D341Med (cell line): ENCODE data around the gene GIPC3.
"Not testable (repeated sequence)": the region's sequence is repeated elsewhere in the genome, so short reads cannot be mapped to it uniquely, and the experiment has no call there.

Experiments used
- DNase-seq: peaks from one replicate; pipeline ENCODE4 v3.0.0; 2012; ENCODE audit warnings: low spot score

GIPC3 gene

DNA sequence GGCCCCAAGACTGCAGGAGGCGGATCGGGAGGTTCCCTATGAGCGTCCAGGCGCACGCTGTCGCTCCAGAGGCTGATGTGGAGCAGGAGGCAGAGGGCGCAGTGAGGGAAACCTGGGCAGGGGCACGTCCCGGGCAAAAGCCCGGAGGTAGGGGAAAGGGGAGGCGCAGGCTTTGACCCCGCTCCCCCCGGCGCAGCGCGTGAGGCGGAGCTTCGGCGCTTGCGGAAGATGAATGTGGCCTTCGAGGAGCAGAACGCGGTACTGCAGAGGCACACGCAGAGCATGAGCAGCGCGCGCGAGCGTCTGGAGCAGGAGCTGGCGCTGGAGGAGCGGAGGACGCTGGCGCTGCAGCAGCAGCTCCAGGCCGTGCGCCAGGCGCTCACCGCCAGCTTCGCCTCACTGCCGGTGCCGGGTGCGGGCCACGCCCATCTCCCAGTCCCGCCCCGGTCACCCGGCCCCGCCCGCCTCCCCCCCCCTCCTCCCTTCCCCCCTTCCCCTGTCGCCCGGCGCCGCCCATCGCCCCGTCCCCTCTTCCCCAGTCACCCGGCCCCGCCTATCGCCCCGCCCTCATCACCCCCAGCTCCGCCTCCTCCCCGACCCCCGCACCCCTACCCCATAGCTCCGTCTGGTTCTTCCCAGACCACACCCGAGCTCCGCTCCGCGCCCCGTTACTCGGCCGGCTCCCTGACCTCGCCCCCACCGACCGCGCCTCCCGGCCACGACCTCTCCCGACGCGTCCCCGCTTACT, 8.4 kb upstream of the GIPC3 start:
- peak; percentile 74 for DNase-seq

DNA sequence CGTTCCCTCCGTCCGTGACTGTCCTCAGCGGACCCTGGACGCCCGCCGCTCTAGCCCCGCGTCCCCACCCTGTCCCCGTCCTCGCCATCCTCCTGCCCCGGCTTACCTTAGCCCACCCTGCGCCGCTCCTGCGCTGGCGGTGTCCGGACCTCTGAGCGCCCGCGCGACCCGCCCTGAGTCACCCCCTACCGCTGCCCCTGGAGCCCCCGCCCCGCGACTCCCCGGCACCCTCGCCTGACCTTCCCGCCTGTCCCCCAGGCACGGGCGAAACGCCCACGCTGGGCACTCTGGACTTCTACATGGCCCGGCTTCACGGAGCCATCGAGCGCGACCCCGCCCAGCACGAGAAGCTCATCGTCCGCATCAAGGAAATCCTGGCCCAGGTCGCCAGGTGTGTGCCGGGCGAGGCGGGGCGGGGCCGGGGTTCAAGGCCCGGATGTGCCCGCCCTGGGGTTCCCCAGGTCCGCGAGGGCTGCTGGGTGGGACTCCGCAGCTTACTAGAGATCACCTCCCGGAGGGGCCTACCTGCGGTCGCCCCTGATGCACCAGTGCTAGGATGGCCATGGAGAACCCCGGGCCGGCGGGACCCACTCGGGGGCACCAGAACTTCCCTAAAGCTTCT, 7.4 kb upstream of the GIPC3 start:
- DNase-seq = peak; percentile 25

DNA sequence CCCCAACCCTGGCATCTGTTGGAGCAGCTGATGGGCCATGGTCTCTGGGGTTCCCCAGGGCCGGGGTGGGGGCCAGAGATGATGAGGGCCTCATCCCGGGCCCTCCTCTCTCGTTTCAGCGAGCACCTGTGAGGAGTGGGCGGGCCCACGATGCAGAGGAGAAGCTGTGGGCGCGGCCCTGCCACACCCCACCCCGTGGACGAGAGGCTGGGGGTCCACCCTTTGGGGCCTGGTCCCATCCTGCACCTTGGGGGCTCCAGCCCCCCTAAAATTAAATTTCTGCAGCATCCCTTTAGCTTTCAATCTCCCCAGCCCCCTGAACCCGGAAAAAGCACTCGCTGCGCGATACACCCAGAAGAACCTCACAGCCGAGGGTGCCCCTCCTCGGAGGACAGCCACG, 6.9 kb upstream of the GIPC3 start:
- DNase-seq = no peak

DNA sequence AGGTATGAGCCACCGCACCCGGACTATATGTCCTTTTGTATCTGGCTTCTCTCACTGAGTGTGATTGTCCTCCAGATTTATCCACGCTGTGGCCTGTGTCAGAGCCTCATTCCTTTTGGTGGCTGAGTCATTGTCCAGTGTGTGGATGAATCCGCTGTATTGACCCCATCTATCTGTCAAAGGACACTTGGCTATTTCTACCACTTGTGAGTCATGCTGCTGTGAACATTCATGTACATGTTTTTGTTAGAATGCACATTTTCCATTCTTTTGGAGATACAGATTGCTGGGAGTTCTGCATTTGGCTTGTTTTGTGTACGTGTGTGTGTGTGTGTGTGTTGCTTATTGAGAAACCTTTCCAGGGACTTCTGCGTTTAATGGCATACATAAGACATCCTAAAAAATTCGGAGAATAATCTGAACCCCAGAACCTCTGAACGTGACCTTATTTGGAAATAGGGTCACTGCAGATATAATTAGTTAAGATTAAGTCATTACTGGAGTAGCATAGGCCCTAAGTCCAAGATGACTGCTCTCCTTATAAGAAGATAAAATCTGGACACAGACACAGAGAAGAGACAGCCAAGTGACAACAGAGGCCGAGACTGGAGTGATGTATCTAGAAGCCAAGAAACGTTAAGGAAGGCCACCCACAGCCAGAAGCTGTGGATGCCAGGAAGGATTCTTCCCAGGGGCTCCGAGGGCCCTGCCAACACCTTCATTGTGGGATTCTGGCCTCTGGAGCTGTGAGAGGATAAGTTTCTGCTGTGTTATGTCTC, 4.9 kb upstream of the GIPC3 start:
- no peak for DNase-seq

DNA sequence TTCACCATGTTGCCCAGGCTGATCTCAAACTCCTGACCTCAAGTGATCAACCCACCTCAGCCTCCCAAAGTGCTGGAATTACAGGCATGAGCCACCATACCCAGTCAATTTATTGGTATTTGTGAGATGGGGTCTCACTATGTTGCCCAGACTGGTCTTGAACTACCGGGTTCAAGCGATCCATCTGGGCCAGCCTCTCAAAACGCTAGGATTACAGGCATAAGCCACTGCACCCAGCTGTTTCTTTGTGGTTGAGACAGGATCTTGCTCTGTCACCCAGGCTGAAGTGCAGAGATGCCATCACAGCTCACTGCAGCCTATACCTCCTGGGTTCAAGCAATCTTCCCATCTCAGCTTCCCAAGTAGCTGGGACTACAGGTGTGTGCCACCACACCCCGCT, 3.5 kb upstream of the GIPC3 start:
- not testable (repeated sequence) for DNase-seq

DNA sequence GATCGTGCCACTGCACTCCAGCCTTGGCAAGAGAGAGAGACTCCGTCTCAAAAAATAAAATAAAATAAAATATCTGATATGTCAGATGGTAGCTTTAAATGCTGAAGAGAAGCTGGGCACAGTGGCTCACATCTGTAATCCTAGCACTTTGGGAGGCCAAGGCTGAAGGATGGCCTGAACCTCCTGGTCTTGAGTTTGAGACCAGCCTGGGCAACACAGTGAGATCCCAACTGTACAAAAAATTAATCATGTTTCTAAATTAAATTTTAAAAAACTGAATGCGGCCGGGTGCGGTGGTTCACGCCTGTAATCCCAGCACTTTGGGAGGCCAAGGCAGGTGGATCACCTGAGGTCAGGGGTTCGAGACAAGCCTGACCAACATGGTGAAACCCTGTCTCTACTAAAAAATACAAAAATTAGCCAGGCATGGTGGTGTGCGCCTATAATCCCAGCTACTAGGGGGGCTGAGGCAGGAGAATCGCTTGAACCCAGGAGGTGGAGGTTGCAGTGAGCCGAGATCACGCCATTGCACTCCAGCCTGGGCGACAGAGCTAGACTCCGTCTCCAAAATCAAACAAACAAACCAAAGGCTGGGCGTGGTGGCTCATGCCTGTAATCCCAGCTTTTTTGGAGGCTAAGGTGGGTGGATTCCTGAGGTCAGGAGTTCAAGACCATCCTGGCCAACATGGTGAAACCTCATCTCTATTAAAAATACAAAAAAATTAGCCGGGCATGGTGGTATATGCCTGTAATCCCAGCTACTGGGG, 1.1 kb upstream of the GIPC3 start:
- not testable (repeated sequence) for DNase-seq

DNA sequence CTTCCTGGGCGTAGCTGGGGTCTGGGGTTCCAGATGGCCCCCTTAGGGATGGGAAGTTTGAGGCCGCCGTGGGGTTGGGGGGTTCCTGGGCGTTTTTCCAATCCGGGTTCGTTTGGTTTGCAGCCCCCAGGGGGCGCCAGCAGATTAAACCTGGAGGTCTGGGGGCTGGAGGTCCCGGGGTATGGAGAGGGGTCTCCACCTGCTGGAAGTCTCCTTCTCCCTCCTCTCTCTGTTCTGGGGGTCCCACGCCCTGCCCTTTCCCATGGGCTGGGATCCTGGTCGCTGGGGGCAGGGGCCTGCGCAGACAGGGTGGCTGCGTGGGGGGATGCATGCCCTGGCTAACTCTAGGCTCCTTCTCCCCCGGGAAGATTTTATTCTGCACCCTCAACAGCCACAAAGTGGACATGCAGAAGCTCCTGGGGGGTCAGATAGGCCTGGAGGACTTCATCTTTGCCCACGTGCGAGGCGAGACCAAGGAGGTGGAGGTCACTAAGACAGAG, 899 bp downstream of the GIPC3 start:
- peak; percentile 82 for DNase-seq

DNA sequence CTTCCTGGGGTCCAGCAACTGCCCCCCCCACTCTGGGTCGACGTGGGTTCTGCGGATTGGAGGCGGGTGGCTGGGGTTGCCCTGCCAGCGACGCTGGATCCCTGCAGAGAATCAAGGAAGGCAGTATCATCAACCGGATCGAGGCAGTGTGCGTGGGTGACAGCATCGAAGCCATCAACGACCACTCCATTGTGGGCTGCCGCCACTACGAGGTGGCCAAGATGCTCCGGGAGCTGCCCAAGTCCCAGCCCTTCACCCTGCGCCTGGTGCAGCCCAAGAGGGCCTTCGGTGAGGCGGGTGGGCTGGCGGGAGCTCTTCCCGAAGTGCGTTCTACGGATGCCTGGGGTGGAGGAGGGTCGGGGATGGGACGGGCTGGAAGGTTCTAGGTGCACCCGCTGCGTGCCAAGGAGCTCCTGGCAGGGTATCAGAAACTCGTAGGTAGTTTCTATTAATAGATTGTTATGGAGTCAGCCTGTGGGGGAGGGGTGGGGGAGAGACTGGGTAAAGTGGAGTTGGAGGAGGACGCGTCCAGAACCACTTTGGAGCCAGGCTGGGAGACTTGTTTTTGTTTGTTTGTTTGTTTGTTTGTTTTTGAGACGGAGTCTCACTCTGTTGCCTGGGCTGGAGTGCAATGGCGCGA, 1.5 kb downstream of the GIPC3 start:
- peak; percentile 53 for DNase-seq

DNA sequence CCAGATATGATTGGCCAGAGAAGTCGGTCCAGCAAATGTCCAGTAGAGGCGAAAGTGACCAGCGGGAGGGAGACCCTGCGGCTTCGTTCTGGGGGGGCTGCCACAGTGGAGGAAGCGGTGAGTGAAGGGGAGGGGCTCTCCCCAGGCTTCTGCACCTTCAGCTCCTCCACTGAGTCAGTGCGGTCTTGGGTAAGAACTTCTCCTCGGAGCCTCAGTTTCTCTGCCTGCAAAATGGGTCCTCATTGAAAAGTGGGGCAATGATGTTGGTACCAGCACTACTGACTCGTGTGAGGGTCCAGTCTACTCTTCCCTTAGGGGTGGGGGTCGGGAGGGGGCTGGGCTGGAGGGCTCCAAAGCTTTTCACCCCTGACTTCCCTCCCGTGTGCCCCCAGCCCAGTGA, 4.2 kb downstream of the GIPC3 start:
- DNase-seq = no peak

DNA sequence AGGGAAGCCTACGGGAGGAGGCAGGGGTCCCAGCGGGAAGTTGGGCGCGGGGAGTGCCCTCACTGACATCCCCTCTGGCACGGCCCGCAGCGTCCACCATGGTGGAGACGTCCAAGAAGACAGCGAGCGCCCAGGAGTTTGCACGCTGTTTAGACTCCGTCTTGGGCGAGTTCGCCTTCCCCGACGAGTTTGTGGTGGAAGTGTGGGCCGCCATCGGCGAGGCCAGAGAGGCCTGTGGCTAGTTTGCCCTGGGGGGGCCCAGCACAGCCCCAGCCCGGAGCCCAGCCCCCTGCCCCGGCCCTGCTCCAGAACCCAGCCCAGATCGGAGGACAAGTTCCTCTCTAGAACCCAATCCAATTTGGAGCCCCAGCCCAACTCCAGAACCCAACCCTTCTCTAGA, 4.7 kb downstream of the GIPC3 start:
- DNase-seq = no peak

DNA sequence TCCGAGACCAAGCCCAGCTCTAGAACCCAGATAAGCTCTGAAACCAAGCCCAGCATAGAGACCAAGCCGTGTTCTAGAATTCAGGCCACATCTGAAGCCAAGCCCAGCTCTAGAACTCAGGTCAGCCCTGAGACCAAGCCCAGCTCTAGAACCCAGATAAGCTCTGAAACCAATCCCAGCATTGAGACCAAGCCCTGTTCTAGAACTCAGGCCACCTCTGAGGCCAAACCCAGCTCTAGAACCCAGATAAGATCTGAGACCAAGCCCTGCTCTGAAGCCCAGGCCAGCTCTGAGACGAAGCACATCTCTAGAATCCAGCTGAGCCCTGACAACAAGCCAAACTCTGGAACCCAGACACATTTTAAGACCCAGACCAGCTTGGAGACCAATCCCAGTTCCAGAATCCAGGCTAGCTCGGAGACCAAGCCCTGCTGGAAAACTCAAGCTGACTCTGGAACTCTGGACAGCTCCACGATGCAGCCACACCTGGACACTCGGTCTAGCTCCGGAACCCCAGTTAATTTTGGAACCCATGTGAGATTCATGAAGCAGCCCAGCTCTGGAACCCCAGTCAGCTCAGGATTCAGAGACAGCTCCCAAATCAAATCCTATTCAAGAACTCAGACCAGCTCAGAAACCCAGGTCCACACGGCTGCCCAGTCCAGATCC, 5.8 kb downstream of the GIPC3 start:
- no peak for DNase-seq

DNA sequence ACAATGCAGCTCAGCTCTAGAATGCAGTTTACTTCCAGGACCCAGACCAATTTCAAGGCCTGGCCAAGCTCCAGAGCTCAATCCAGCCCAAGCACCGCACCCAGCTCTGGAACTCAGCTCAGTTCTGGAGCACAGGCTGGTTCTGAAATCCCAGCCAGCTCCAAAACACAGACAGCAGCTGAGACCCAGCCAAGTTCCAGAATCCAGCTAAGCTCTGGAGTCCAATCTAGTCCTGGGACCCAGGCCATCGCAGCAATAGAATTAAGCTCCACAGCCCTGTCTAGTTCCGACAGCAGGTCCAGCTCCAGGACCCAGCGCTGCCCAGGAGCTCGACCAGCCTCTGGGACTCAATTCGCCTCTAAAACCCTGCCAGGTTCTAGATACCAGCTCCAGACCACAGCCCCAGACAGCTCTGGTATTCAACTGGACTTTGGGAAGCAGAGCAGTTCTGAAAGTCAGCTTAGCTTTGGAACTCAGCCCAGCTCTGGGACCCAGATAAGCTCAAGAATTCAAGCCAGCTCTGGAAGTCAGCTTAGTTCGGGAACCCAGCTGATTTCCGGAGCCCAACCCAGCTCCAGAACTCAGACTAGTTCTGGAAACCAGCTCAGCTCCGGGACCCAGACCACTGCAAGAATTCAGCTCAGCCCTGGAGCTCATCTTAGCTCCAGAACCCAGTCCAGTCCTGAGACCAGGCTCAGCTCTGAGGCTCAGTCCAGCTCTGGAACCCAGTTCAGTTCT, 6.8 kb downstream of the GIPC3 start:
- DNase-seq = no peak

DNA sequence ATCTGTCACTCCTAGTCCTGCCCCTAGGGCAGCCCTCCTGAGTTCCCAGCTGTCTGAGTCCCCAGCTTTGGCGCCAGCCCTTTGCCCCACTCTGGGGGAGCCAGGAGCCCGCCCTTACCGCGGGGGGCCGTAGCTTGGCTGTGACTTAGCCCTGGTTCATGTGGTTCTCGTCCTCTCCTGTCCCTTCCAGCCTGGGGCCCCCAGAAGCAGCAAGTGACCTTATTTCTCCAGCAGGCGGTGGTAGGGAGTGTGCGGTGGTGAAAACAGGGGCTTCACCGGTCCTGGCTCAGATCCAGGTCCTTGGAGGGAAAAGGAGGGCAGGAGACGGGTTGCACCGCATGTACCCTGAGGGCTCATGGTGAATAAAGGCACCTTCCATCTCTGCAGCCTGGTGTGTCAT, 7.9 kb downstream of the GIPC3 start:
- no peak for DNase-seq

DNA sequence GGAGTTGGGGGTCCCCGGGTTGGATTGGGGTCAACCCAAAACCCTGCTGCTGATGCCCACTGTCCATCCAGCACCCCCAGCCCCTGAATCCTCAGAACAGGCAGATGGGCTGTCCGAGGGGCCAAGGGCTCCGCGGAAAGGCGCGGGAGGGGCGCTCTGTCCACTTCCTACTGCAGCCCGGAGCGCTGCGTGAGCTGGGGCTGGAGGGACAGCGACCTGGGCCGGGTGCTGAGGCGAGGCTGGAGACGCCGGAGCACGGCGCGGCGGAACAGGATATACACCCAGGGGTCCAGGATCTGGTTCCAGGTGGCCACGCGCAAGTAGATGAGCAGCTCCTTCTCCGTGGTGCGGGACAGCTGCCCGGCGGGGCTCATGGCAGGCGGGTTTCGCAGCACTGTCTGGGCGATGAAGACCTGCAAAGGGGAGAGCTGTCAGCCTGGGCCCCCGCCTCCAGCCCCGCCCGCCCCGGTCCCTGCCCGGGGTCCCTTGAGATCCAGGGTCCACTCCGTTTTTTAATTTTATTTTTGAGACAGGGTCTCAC, 10.3 kb downstream of the GIPC3 start:
- no peak for DNase-seq

DNA sequence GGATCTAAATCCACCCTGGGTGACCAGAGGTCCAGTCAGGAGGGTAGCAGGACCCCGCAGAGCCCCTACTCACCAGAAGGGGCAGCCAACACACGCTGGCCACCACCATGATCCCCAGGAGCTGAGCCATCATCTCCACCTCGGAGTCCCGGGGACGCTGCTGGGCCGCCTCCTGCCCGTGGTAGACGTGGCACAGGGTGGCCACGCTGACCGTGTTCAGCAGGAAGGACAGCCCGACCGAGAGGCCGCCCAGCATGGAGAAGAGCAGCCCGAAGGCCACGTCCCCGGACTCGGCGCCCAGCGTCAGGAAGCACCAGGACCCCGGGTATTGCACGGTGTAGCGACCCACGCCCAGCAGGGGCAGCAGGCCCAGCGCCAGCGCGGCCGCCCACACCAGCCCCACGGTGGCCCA, 14.5 kb downstream of the GIPC3 start:
- no peak for DNase-seq

DNA sequence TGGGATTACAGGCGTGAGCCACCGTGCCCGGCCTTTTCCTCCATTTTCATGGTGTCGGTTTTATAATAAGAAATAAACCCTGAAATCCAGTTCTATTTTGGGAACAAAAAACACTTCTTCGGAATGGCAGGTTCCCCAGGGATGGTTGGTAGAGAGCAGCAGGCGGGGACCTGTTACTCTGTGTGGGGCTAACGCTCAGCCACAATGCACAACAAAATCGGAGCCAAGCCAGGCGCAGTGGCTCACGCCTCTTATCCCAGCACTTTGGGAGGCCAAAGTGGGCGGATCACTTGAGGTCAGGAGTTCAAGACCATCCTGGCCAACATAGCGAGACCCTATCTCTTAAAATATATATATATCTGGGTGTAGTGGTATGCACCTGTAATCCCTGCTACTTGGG, 15.7 kb downstream of the GIPC3 start:
- DNase-seq = no peak

DNA sequence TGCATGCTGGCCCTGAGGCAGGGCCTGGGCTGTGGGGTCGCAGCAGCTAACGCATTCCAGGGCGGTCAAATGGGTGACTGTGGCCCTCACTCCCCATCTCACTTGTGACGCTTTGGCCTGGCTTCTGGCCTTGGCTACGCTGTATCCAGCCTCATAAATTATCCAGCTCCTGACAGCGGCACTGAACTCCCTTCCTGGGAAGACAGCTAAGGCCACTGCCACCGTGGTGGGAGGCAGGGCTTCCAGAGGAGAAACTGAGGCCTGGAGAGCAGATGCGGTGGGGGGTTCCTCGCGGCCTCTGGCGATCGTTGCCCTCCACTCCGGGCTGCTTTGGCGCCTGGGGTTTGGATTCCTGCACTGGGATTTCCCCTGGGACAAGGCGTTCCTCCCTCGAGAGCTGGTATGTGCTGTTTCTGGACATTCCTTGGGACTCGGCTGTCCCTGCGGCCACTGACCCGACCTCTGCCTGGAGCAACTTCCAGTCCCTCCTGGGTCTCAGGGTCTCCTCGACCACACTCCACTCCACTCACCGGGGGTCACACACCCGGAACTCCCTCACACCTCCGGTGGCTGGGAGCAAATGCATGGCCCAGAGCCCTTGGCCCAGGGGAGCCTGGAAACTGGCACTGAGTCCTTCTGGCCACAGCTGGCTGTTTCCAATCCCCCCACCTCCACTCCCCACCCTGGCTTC, 18.0 kb downstream of the GIPC3 start:
- DNase-seq = no peak

DNA sequence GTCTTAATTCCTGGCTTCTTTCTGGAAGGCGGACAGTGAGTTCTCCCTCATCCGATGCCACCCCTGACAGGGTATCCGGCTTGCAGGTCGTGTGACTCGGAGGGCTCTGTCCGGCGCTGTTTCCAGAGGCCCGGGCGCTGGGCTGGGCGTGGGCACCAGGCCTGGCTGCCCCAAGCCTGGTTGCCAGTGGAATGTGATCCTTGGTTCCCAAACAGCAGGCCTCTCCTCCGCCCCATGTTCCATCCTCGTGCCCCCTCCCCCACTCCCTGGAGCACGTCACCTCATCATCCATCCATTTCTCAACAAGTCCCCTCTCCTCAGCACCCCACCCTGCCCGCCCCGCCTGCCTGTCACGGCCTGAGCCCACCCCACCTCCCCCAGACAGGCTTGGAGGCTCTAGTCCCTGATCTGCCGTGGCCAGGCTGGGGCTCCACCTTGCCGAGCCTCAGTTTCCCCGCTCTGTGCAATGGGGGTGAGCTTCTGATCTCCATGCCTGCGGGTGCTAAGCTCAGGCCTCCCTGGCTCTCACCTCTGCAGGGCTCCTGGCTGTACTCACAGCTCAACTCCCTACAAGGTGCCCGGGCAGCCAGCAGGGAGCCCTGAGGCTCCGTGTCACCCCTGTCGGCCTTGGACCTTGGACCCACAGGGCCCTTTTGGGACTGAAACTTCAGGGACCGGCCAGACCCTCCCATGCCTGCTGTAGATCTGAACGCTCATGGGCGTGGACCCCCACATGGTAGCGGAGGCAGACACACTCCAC, 19.1 kb downstream of the GIPC3 start:
- DNase-seq = no peak

DNA sequence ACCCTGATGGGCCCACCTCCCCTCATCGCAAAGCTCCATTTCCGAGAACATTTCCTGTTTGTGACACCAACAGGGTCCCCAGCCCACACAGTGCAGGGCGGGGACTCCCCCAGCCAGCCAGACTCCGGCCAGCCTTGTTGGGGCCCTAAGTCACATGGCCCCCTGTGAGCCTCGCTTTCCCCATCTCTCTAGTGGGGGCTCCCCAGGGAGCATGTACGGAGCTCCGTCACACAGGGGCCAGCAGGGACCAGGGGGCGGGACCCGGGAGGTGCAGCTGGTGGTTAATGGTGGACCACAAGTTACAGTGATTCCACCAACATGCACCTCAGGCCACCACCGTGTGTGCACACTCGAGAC, 19.7 kb downstream of the GIPC3 start:
- no peak for DNase-seq
